ENCODE measurements around the gene EID2B.

Gene EID2B

GRCh38 chr19:39525205-39525604 lies 7.4 kb downstream of the EID2B start:
- DNase-seq = no peak

GRCh38 chr19:39524495-39524894 lies 8.2 kb downstream of the EID2B start:
- DNase-seq = peak; percentile 84

DNA sequence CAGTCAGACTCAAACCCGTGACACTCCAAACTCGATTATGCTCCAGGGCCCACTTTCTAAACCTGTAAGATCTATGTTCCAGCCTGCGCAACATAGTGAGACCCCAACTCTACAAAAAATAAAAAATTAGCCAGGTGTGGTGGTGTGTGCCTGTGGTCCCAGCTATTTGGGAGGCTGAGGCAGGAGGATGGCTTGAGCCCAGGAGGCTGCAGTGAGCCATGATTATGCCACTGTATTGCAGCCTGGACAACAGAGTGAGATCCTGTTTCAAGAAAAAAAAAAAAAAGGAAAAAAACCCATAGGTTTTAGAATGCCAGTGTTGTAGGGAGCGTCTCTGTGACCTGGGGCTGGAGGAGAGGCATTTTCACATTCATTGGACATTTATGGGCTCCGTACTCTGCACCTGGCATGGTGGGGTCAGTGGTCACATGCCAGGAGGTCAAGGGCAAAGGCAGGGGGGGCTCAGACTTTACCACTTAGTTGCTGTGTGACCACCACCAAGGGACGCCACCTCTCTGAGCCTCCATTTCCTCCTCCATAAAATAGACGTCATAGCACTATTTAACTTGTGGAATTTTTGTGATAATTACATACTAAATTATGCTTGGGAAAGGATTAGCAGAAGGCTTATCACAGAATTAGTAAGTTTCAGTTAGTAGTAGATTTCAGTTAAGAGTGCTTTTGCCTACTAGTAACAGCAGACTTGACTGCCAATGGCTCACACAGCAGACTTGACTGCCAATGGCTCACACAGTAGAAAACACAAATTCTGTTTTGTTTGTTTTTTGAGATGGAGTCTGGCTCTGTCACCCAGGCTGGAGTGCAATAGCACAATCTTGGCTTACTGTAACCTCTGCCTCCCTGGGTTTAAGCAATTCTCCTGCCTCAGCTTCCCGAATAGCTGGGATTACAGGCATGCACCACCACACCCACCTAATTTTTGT lies 11.8 kb downstream of the EID2B start:
- no peak for DNase-seq

GRCh38 chr19:39518975-39519374 lies 13.7 kb downstream of the EID2B start:
- no peak for DNase-seq

GRCh38 chr19:39518458-39518857 lies 14.2 kb downstream of the EID2B start:
- DNase-seq = no peak

DNA sequence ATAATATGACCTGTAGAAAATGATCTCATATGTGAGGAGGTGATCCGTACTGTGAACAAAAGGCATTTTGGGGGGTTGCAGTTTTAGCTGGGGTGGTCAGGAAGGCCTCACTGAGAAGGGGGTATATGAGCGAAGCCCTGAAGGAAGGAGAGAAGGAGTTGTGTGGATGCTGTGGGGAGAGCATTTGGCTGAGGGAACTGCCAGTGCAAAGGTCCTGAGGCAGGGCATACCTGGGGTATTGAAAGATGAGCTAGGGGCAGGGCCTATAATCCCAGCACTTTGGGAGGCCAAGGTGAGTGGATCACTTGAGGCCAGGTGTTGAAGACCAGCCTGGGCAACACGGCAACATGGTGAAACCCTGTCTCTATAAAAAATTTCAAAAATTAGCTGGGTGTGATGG lies 15.2 kb downstream of the EID2B start:
- no peak for DNase-seq

DNA sequence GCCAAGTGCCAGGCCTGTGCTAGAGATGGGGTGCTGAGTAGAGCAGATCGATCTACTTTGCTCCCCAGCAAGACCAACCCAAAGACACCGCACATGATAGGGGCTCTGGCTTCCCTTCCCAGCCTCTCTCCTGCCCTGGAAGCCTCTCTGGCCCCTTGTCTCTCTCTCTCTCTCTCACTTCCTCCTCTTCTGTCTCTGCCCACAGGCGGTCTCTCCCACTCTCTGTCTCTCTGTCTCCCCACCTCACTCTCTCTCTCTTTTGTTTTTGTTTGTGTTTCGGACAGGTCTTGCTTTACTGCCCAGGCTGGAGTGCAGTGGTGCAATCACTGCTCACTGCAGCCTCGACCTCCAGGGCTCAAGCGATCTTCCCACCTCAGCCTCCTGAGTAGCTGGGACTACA lies 16.4 kb downstream of the EID2B start:
- DNase-seq = peak; percentile 69

- DNase-seq = no peak
Observed at GRCh38 chr19:39515551-39516191, 17.0 kb downstream of the EID2B start.

- no peak for DNase-seq
Observed at GRCh38 chr19:39514840-39515550, 17.7 kb downstream of the EID2B start, which contains the start of gene SELENOV. Gene SELENOV, plus strand, starts transcription at chr19:39515139. Its CDS starts 74 bp downstream, at chr19:39515213.

GRCh38 chr19:39512988-39513387 lies 19.7 kb downstream of the EID2B start:
- DNase-seq = peak; percentile 15

GRCh38 chr19:39509233-39509632 lies 23.4 kb downstream of the EID2B start:
- DNase-seq = no peak

GRCh38 chr19:39508629-39509028 lies 24.0 kb downstream of the EID2B start:
- no peak for DNase-seq

GRCh38 chr19:39507715-39508364 lies 24.8 kb downstream of the EID2B start:
- no peak for DNase-seq

GRCh38 chr19:39506944-39507714 lies 25.5 kb downstream of the EID2B start:
- DNase-seq = peak; percentile 57

DNA sequence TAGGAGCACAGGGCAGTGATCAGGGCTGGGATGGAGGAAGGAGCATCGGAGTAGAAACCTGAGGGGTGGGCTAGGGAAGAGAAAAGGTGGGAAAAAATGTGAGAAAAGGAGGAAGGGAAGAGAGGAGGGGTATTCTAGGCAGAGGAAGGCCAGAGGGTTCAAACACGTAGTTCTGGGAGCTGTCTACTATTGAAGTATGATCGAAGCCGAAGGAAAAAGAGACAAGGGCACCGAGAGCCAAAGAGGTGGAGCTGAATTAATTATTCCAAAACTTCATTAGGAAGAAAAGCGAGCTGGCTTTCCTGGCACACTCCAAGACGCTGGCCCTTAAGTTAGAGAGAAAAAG lies 26.1 kb downstream of the EID2B start:
- no peak for DNase-seq

DNA sequence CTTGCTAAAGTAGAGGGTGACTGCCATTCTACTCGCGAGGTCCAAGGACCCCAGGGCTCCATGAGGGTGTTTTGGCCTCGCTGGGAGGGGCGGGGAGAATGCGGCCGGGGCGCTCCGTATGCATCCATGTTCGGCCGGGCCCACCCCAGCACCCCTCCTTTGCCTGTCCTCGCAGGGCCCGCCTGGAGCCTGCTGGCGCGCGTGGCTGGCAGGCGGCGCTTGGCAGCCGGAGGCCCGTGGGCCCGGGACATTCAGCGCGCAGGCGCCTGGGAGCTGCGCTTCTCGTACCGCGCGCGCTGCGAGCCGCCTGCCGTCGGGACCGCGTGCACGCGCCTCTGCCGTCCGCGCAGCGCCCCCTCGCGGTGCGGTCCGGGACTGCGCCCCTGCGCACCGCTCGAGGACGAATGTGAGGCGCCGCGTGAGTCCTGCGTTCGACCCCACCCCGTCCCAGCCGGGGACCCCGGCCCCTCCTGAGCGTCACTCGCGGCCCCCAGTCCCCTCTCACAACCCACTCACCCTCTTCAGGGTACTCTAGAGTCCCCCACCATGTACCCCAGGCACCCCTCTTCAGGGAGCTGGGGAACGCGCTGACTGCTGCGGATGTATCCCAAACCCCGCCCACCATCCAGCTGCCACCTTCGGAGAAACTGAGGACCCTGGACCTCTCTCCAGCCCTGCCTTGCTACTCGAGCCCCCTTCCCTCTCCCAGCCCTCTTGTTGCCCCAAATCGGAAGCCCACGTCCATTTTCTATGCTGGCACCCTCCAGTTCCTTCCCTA lies 29.8 kb downstream of the EID2B start:
- peak; percentile 46 for DNase-seq

DNA sequence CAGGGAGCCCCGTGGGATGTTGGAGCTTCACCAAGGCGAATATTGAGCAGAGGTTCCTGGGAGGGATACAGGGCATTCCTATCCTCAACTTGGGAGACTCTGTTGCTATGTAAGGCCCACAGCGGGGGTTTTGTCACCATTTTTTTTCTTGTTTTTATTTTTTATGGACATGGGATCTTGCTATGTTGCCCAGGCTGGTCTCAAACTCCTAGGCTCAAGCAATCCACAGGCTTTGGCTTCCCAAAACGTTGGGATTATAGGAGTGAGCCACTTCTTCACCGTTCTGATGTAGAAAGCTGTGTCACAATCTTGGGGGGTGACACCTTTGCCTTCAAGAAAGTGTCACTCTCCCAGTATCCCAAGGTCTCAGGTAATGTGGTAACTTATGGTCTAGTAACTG lies 31.3 kb downstream of the EID2B start:
- DNase-seq = no peak

GRCh38 chr19:39500543-39500942 lies 32.1 kb downstream of the EID2B start:
- no peak for DNase-seq

DNA sequence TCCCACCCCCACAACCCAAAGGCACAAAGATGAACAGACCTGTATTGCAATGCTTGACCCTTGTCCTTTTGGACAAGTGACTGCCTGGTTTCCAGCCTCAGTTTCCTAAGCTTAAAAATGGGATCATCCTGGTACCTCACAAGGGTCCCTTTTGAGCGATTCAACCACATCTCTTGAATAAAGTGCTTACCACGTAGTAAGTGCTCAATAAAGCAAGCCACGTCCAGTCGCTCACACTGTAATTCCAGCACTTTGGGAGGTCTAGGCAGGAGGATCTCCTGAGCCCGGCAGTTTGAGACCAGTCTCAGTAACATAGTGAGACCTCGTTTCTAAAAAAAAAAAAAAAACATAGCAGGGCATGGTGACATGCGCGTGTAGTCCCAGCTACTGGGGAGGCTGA lies 32.7 kb downstream of the EID2B start:
- DNase-seq = no peak

DNA sequence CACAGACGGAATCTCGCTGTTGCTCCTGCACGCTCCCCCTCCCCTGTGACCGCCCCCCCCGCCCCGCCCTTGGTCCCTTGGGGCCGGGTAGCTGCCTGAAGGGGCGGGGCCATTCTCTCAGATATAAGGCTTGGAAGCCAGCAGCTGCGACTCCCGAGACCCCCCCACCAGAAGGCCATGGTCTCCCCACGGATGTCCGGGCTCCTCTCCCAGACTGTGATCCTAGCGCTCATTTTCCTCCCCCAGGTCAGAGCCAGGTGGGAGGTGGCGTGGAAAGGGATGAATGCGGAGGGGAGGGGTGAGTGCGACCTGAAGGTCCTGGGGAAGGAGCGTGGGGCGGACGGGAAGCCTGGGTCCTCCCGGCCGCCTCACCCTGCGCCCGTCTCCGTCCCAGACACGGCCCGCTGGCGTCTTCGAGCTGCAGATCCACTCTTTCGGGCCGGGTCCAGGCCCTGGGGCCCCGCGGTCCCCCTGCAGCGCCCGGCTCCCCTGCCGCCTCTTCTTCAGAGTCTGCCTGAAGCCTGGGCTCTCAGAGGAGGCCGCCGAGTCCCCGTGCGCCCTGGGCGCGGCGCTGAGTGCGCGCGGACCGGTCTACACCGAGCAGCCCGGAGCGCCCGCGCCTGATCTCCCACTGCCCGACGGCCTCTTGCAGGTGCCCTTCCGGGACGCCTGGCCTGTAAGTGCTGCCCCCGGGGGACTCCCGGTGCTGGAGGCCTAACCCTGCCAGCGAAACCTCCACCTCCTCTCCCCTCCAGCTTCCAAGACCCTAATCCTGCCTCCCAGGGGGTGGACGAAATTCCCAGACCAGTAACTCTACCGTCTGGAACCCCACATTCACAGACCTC lies 33.6 kb downstream of the EID2B start, which contains the start of gene DLL3:
DLL3 (plus strand) TSS at position 150 of the 845 bp plus-strand sequence; CDS start at position 178, 28 bp downstream.
- DNase-seq = no peak
